Testis (tissue), 2 donors: ENCODE results near the gene PTPN12.

Source experiments
- POLR2A ChIP-seq: fragments of 450-650 bp; IDR thresholded peaks from one replicate; pipeline ENCODE4 v1.6.1; 2017; ENCODE audit warnings: antibody characterized with exemption, mild to moderate bottlenecking, moderate library complexity
- TF ChIP-seq, protein P1 (sequence below), 3 experiments: fragments of 450-650 bp in 2 of 3; fragments of 200-600 bp in 1 of 3; sonication (generic) in 1 of 3; IDR thresholded peaks; one replicate each; pipeline ENCODE4 v1.5.1; 2016 to 2019; ENCODE audit warnings: antibody characterized with exemption in 3 of 3, mild to moderate bottlenecking in 2 of 3, moderate library complexity in 1 of 3

DNA sequence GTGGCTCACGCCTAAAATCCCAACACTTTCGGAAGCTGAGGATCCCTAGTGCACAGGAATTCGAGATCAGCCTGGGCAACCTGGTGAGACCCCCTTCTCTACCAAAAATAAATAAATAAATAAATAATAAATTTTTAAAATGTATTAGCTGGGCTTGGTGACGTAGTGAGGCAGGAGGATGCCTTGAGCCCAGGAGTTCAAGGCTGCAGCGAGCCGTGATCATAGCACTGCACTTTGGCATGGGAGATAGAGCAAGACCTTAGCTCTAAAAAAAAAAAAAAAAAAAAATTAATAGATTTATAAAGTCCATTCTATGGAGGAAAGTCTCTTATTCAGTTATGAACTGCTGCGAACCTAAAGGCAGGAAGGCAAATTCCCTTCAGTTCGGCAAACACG, 1.1 kb upstream of the PTPN12 start:
- TF ChIP-seq, protein P1, sequence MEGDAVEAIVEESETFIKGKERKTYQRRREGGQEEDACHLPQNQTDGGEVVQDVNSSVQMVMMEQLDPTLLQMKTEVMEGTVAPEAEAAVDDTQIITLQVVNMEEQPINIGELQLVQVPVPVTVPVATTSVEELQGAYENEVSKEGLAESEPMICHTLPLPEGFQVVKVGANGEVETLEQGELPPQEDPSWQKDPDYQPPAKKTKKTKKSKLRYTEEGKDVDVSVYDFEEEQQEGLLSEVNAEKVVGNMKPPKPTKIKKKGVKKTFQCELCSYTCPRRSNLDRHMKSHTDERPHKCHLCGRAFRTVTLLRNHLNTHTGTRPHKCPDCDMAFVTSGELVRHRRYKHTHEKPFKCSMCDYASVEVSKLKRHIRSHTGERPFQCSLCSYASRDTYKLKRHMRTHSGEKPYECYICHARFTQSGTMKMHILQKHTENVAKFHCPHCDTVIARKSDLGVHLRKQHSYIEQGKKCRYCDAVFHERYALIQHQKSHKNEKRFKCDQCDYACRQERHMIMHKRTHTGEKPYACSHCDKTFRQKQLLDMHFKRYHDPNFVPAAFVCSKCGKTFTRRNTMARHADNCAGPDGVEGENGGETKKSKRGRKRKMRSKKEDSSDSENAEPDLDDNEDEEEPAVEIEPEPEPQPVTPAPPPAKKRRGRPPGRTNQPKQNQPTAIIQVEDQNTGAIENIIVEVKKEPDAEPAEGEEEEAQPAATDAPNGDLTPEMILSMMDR (IDR thresholded peaks at IDR 0.05) = no peak
- TF ChIP-seq POLR2A = no peak
